Measurements from ENCODE around the gene RNU2-63P. TPM values are rescaled to one million over a fixed set of nuclear protein-coding genes. Genes with fewer than 3 reads are reported as not detected.

Gene RNU2-63P
- total RNA-seq, 1 donor from 2014 or later: not detected

- Histone ChIP-seq H3K36me3 (peaks cover 40% of the 10 kb centered on the region), H3K27ac (no peak overlapping the region), H3K9me3 (no peaks in the 10 kb centered on the region), H3K4me1 (no peaks in the 10 kb centered on the region), H3K4me3 (no peak overlapping the region), H3K27me3 (no peaks in the 10 kb centered on the region)
- DNase-seq: no peak
- intact Hi-C loops (cut with DNase I): no loop called here
- TF ChIP-seq CTCF (IDR thresholded peaks at IDR 0.05): no peak
- ATAC-seq: no peak
These were observed 20.3 kb upstream of the RNU2-63P start for GRCh38 chr2:88036606-88037005.

- DNase-seq: no peak
- H3K36me3 ChIP-seq: peaks cover 44% of the 10 kb centered on the region
- TF ChIP-seq CTCF (IDR thresholded peaks at IDR 0.05): no peak
These were observed 19.8 kb upstream of the RNU2-63P start for GRCh38 chr2:88036182-88036581.

GRCh38 chr2:88032070-88032702, 15.8 kb upstream of the RNU2-63P start:
- Histone ChIP-seq H3K27ac (no peak overlapping the region), H3K27me3 (no peaks in the 10 kb centered on the region), H3K4me1 (no peaks in the 10 kb centered on the region), H3K36me3 (peaks cover 81% of the 10 kb centered on the region), H3K4me3 (no peak overlapping the region), H3K9me3 (no peaks in the 10 kb centered on the region)
- ATAC-seq (no peak), DNase-seq (no peak)
- intact Hi-C loops (cut with DNase I): no loop called here
- TF ChIP-seq CTCF (IDR thresholded peaks at IDR 0.05): no peak

More at GRCh38 chr2:88036182-88036581, 19.8 kb upstream of the RNU2-63P start:
- intact Hi-C loops (cut with DNase I): no loop called here
- H3K4me1 ChIP-seq: no peaks in the 10 kb centered on the region
- ATAC-seq: no peak
- no peak overlapping the region for H3K27ac ChIP-seq
- no peaks in the 10 kb centered on the region for H3K27me3 ChIP-seq
- no peak overlapping the region for H3K4me3 ChIP-seq
- no peaks in the 10 kb centered on the region for H3K9me3 ChIP-seq

GRCh38 chr2:88028931-88029330, 12.6 kb upstream of the RNU2-63P start:
- H3K4me1 ChIP-seq: no peaks in the 10 kb centered on the region
- intact Hi-C loops (cut with DNase I): no loop called here
- H3K27me3 ChIP-seq: no peaks in the 10 kb centered on the region
- no peak overlapping the region for H3K4me3 ChIP-seq
- TF ChIP-seq CTCF (IDR thresholded peaks at IDR 0.05): no peak
- DNase-seq: no peak
- peaks cover 75% of the 10 kb centered on the region for H3K36me3 ChIP-seq
- H3K27ac ChIP-seq: no peak overlapping the region
- no peak for ATAC-seq
- no peaks in the 10 kb centered on the region for H3K9me3 ChIP-seq

GRCh38 chr2:88027697-88028389, 11.5 kb upstream of the RNU2-63P start:
- Histone ChIP-seq H3K4me3 (no peak overlapping the region), H3K4me1 (no peaks in the 10 kb centered on the region), H3K36me3 (peaks cover 64% of the 10 kb centered on the region), H3K9me3 (no peaks in the 10 kb centered on the region), H3K27me3 (no peaks in the 10 kb centered on the region), H3K27ac (no peak overlapping the region)
- intact Hi-C loops (cut with DNase I): no loop called here
- no peak for ATAC-seq
- DNase-seq: no peak
- no peak for TF ChIP-seq CTCF (IDR thresholded peaks at IDR 0.05)
